ENCODE data around the gene IL27RA. TPM values are rescaled to one million over a fixed set of nuclear protein-coding genes. Genes with fewer than 3 reads are reported as not detected.
A peak's percentile ranks its signal among the peaks of the same experiment; 100 is the strongest.

The IL27RA gene
- total RNA-seq, 2 donors from 2014 or later: 1.3 to 3.6 TPM

DNA sequence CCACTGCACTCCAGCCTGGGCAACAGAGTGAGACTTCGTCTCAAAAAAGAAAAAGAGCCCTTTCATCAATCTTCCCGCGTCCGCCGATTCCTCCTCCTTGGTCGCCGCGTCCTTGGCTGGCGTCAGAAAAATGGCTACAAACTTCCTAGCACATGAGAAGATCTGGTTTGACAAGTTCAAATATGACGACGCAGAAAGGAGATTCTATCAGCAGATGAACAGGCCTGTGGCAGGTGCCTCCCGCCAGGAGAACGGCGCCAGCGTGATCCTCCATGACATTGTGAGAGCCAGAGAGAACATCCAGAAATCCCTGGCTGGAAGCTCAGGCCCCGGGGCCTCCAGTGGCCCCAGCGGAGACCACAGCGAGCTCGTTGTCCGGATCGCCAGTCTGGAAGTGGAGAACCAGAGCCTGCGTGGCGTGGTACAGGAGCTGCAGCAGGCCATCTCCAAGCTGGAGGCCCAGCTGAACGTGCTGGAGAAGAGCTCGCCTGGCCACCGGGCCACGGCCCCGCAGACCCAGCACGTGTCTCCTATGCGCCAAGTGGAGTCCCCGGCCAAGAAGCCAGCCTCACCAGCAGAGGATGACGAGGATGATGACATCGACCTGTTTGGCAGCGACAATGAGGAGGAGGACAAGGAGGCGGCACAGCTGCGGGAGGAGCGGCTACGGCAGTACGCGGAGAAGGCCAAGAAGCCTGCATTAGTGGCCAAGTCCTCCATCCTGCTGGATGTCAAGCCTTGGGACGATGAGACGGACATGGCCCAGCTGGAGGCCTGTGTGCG, 38.9 kb downstream of the IL27RA start:
- ATAC-seq (no peak), DNase-seq (no peak)
- no peaks in the 10 kb centered on the region for H3K36me3 ChIP-seq (replicated peaks in 1 of 2; ENCODE audit: insufficient read depth in 1 of 2, low read depth in 2 of 2)
- intact Hi-C loops (cut with DNase I): loop anchor here (5.0 kb wide), 1 partner anchor 188 kb away; no protein-coding TSS in a partner anchor
- H3K27ac ChIP-seq: no peak overlapping the region
- H3K27me3 ChIP-seq: no peaks in the 10 kb centered on the region
- no peak for TF ChIP-seq POLR2A (IDR thresholded peaks at IDR 0.05)
- H3K4me3 ChIP-seq: no peak overlapping the region
- H3K4me1 ChIP-seq: peaks cover 26% of the 10 kb centered on the region
- H3K9me3 ChIP-seq: no peaks in the 10 kb centered on the region
- 93 to 98% methylated on average over 24 to 43 of the region's 43 CpGs for WGBS, 2 donors

DNA sequence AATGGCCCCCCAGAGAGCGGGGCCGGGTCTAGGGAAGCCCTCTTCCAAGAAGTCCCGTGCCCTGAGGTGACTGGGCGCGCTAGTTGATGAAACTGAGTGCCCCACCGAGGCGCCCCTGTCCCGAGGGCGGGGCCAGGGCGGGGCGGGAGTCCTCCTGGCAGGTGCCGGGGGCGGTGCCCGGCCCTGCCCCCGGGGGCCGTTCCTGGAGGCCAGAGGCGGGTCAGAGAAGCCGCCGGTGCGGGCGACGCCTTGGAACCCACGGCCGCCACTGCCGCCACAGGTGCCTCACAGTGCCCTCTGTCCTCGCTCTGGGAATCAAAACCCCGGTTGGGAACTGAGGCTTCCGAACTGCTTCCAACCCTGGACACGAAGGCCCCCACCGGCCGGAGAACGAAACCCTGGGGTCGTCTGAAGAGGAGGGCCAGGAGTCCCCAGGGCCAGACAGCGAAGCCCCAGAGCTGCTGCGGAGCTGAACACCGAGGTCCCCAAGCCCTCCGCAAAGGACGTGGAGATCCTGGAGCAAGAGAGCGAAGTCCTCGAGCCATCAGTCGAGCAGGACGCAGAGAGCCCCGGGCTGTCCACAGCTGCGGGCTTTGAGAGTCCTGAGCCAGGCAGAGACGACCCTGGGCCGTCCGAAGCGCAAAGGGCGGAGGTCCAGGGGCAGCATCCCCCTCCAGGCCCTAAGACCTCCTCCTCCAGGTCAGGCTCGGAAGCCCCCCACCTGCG, 41.1 kb downstream of the IL27RA start, which contains the start of gene MISP3:
Gene MISP3 (plus strand): TSS at position 252 of the 726 bp plus-strand sequence. CDS start 524 bp downstream, outside the sequence.
- H3K4me1 ChIP-seq: peaks cover 35% of the 10 kb centered on the region
- no peaks in the 10 kb centered on the region for H3K9me3 ChIP-seq
- H3K4me3 ChIP-seq: peak within 1 kb of the TSS; percentile 73 to 94
- no peaks in the 10 kb centered on the region for H3K36me3 ChIP-seq (replicated peaks in 1 of 2; ENCODE audit: insufficient read depth in 1 of 2, low read depth in 2 of 2)
- no peaks in the 10 kb centered on the region for H3K27me3 ChIP-seq
- peak within 1 kb of the TSS; percentile 85 to 97 (median 95) for H3K27ac ChIP-seq
- DNase-seq: peak; percentile 87 to 91 (median 88)
- TF ChIP-seq CTCF (IDR thresholded peaks at IDR 0.05) (peak in 2 of 7 experiments; percentile 3 to 19), POLR2A (IDR thresholded peaks at IDR 0.05) (peak; percentile 33 to 56 (median 55))
- intact Hi-C loops (cut with DNase I): loop anchor here (5.0 kb wide), 1 partner anchor 190 kb away; no protein-coding TSS in a partner anchor
- ATAC-seq: peak; percentile 72
- WGBS, 2 donors: 0% methylated on average over 6 to 45 of the region's 51 CpGs

DNA sequence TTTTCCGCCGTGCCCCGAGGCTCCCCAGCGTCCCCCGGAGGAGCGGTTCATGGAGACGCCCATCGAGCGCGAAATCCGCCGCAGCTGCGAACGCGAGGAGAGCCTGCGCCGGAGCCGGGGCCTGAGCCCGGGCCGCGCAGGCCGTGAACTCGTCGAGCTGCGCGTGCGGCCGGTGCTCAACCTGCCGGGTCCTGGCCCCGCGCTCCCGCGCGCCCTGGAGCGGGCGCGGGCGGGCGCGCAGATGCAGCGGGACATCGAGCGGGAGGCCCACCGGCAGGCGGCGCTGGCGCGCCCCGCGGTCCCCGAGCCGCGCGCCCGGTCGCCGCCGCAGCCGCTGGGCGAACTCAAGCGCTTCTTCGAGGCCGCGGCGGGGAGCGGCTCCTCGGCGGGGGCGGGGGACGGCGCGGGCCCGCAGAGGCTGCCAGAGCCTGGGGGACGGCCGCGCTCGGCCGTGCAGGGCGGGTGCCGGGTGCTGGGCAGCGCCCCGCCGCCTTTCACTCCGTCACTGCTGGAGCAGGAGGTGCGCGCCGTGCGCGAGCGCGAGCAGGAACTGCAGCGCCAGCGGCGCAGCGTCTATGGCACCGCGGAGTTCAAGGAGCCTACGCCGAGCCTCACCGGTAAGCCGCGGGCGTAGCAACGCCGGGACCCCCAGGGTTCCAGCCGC, 41.8 kb downstream of the IL27RA start:
- H3K27me3 ChIP-seq: no peaks in the 10 kb centered on the region
- ATAC-seq (peak; percentile 66), DNase-seq (peak; percentile 78 to 84 (median 81))
- H3K4me3 ChIP-seq: peak overlapping the region; percentile 73 to 94
- no peaks in the 10 kb centered on the region for H3K36me3 ChIP-seq (replicated peaks in 1 of 2; ENCODE audit: insufficient read depth in 1 of 2, low read depth in 2 of 2)
- H3K9me3 ChIP-seq: no peaks in the 10 kb centered on the region
- H3K4me1 ChIP-seq: peaks cover 35% of the 10 kb centered on the region
- 0% methylated on average over 5 to 79 of the region's 106 CpGs for WGBS, 2 donors
- TF ChIP-seq POLR2A (IDR thresholded peaks at IDR 0.05) (peak; percentile 74 to 84 (median 80)), CTCF (IDR thresholded peaks at IDR 0.05) (peak in 5 of 7 experiments; percentile 14 to 98 (median 81))
- peak overlapping the region; percentile 85 to 97 (median 95) for H3K27ac ChIP-seq
- intact Hi-C loops (cut with DNase I): loop anchor here (5.0 kb wide), 1 partner anchor 191 kb away; no protein-coding TSS in a partner anchor

GRCh38 chr19:14073925-14074838, 42.6 kb downstream of the IL27RA start:
- intact Hi-C loops (cut with DNase I): loop anchor here (5.0 kb wide), 1 partner anchor 192 kb away; no protein-coding TSS in a partner anchor
- TF ChIP-seq CTCF (IDR thresholded peaks at IDR 0.05): peak in 2 of 7 experiments; percentile 3 to 31
- TF ChIP-seq POLR2A (IDR thresholded peaks at IDR 0.05): no peak
- no peaks in the 10 kb centered on the region for H3K36me3 ChIP-seq (replicated peaks in 1 of 2; ENCODE audit: insufficient read depth in 1 of 2, low read depth in 2 of 2)
- H3K27me3 ChIP-seq: no peaks in the 10 kb centered on the region
- 0 to 1% methylated on average over 17 to 44 of the region's 44 CpGs for WGBS, 2 donors
- peaks cover 35% of the 10 kb centered on the region for H3K4me1 ChIP-seq
- DNase-seq (peak in 2 of 4 donors; percentile 43 to 54), ATAC-seq (no peak)
- H3K27ac ChIP-seq: peak overlapping the region; percentile 85 to 97 (median 95)
- peak overlapping the region; percentile 20 to 94 for H3K4me3 ChIP-seq
- H3K9me3 ChIP-seq: no peaks in the 10 kb centered on the region
